ENCODE measurements around the gene ANXA6. TPM values are rescaled to one million over a fixed set of nuclear protein-coding genes. Genes with fewer than 3 reads are reported as not detected.

ANXA6 gene
- total RNA-seq, 2 experiments from 2014 or later = 26.1 to 74.1 TPM

DNA sequence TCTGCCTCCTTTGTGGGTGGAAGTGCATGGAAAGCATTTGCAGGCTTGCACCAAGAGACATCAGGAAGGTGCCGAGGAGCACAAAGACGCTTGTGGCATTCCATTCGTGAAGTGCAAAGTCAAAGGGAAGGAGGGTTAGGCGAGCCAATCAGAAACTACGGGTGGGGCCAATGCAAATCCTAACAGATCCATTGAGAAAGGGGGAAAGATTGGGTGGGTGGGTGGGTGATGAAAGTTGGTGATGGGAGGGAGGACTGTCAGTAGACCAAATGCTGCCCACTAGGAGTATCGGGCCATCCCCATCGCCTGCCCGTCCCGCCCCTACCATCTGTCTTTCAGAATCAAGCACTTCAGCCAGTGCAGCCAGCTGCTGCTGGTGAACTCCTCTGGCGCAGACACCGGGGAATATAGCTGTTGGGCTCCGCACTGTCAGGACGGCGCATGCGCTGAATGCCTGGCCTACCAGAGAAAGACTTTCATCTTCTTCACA is 17.1 kb upstream of the ANXA6 start:
- Histone ChIP-seq H3K36me3 (ENCODE audit: insufficient read depth, low read length) (peaks cover 26% of the 10 kb centered on the region), H2AFZ (ENCODE audit: low read length) (no peak overlapping the region), H3K4me1 (ENCODE audit: insufficient read depth, low read length, poor library complexity, severe bottlenecking) (peaks cover 15% of the 10 kb centered on the region), H3K9me2 (ENCODE audit: insufficient read depth, low read length) (no peaks in the 10 kb centered on the region), H4K20me1 (ENCODE audit: insufficient read depth, low read length) (no peaks in the 10 kb centered on the region), H3K4me2 (ENCODE audit: low read length) (no peak overlapping the region), H3K4me3 (ENCODE audit: low read depth, low read length, poor library complexity, severe bottlenecking) (no peak overlapping the region), H3K79me2 (ENCODE audit: insufficient read depth, low read depth, low read length) (no peaks in the 10 kb centered on the region), H3K9me3 (ENCODE audit: low read length) (no peaks in the 10 kb centered on the region), H3K27ac (ENCODE audit: low read depth, low read length, poor library complexity, severe bottlenecking) (no peak overlapping the region)
- DNase-seq (ENCODE audit: low spot score) = no peak
- ChIA-PET POLR2A (no interaction called here), CTCF (ENCODE audit: unreplicated experiment) (no interaction called here)
- BruUV-seq (replicated peaks) = no TSS peak
- intact Hi-C loops (cut with micrococcal nuclease; ENCODE audit: unreplicated experiment) = no loop called here
- TF ChIP-seq EZH2phosphoT487 (IDR thresholded peaks at IDR 0.05; ENCODE audit: borderline replicate concordance, low read depth, low read length) = no peak
- TF ChIP-seq, protein P1, sequence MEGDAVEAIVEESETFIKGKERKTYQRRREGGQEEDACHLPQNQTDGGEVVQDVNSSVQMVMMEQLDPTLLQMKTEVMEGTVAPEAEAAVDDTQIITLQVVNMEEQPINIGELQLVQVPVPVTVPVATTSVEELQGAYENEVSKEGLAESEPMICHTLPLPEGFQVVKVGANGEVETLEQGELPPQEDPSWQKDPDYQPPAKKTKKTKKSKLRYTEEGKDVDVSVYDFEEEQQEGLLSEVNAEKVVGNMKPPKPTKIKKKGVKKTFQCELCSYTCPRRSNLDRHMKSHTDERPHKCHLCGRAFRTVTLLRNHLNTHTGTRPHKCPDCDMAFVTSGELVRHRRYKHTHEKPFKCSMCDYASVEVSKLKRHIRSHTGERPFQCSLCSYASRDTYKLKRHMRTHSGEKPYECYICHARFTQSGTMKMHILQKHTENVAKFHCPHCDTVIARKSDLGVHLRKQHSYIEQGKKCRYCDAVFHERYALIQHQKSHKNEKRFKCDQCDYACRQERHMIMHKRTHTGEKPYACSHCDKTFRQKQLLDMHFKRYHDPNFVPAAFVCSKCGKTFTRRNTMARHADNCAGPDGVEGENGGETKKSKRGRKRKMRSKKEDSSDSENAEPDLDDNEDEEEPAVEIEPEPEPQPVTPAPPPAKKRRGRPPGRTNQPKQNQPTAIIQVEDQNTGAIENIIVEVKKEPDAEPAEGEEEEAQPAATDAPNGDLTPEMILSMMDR (conservative IDR thresholded peaks at IDR 0.05; ENCODE audit: low read length) = no peak

DNA sequence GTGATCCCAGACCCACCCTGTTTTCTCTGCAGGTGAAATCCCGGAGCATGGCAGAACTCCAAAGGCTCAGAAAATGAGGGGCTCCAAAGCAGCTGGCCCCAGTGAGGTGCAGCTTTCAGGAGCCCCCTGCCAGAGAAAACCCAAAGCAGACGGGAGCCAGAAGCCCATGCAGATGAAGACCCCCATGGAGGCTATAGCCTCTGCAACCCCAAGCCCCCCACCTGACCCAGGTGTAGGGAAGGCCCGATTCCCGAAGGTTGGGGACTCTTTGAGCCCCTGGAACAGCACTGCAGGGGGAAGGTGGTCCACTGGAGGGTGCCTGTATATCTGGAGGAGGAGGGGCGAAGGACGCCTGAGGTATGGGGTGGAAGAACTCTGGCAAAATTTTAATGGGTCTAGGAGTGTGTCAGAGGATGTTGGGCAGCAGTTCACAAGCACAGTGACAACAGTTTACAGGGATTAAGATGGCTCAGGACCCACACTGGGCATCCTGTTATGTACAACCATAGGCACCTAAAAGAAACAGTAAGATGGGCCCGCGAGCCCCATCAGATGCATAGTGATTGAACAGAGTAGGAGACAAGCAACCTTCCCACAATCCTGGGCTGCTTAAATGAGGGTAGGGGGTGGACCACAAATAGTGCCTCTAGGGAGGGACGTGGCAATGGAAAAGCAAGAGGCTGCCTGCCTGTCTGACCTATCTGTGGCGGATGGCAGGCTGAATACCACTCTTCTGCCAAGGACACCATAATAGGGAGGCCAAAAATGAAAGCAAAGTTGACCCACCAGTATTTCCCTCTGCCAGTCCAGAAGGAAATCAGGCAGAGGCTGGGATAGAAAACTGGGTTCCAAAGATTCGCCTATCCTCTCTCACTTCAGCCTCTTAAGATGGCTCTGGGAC is 16.4 kb upstream of the ANXA6 start:
- Histone ChIP-seq H3K4me2 (ENCODE audit: low read length) (no peak overlapping the region), H3K4me3 (ENCODE audit: low read depth, low read length, poor library complexity, severe bottlenecking) (no peak overlapping the region), H3K9me3 (ENCODE audit: low read length) (no peaks in the 10 kb centered on the region), H3K27ac (ENCODE audit: low read depth, low read length, poor library complexity, severe bottlenecking) (no peak overlapping the region), H4K20me1 (ENCODE audit: insufficient read depth, low read length) (no peaks in the 10 kb centered on the region), H3K36me3 (ENCODE audit: insufficient read depth, low read length) (peaks cover 20% of the 10 kb centered on the region), H2AFZ (ENCODE audit: low read length) (no peak overlapping the region), H3K9me2 (ENCODE audit: insufficient read depth, low read length) (no peaks in the 10 kb centered on the region), H3K4me1 (ENCODE audit: insufficient read depth, low read length, poor library complexity, severe bottlenecking) (peaks cover 14% of the 10 kb centered on the region), H3K79me2 (ENCODE audit: insufficient read depth, low read depth, low read length) (no peaks in the 10 kb centered on the region)
- no TSS peak for BruUV-seq (replicated peaks)
- ChIA-PET CTCF (ENCODE audit: unreplicated experiment) (no interaction called here), POLR2A (interaction anchor here (1.2 kb wide), 1 partner anchor 11 kb away, joined by 4 read pairs; no protein-coding TSS in a partner anchor)
- TF ChIP-seq, protein P1 (conservative IDR thresholded peaks at IDR 0.05; ENCODE audit: low read length) = no peak
- TF ChIP-seq EZH2phosphoT487 (IDR thresholded peaks at IDR 0.05; ENCODE audit: borderline replicate concordance, low read depth, low read length) = no peak
- intact Hi-C loops (cut with micrococcal nuclease; ENCODE audit: unreplicated experiment) = no loop called here
- no peak for DNase-seq (ENCODE audit: low spot score)

DNA sequence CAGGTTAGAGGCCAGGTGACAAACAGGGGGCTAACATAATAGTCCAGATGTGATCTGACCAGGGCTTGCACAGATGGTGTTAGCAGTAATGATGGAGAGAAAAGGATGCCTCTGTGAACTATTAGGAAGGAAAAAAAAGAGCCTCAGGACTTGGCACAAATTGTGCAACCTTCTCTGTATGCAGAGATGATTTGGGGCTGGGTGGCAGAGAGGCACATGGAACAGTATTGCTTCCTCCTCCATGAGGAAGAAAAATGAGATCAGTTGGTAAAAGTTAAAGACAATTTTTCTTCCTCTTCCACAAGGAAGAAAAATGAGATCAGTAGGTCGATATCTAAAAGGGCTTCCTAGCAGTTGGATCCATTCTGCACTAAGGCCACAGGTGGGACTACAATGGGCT is 13.9 kb upstream of the ANXA6 start:
- H3K9me3 ChIP-seq (ENCODE audit: low read length) = no peaks in the 10 kb centered on the region
- TF ChIP-seq EZH2phosphoT487 (IDR thresholded peaks at IDR 0.05; ENCODE audit: borderline replicate concordance, low read depth, low read length) = no peak
- POLR2A ChIA-PET = interaction anchor here (0.7 to 1.4 kb wide), 5 partner anchors 36 to 384 kb away, joined by 3 to 5 read pairs (median 3); no protein-coding TSS in a partner anchor
- no peaks in the 10 kb centered on the region for H4K20me1 ChIP-seq (ENCODE audit: insufficient read depth, low read length)
- intact Hi-C loops (cut with micrococcal nuclease; ENCODE audit: unreplicated experiment) = no loop called here
- DNase-seq (ENCODE audit: low spot score) = no peak
- H3K4me2 ChIP-seq (ENCODE audit: low read length) = no peak overlapping the region
- no TSS peak for BruUV-seq (replicated peaks)
- H3K9me2 ChIP-seq (ENCODE audit: insufficient read depth, low read length) = no peaks in the 10 kb centered on the region
- H3K27ac ChIP-seq (ENCODE audit: low read depth, low read length, poor library complexity, severe bottlenecking) = no peak overlapping the region
- H3K4me3 ChIP-seq (ENCODE audit: low read depth, low read length, poor library complexity, severe bottlenecking) = no peak overlapping the region
- peaks cover 8% of the 10 kb centered on the region for H3K4me1 ChIP-seq (ENCODE audit: insufficient read depth, low read length, poor library complexity, severe bottlenecking)
- H3K79me2 ChIP-seq (ENCODE audit: insufficient read depth, low read depth, low read length) = no peaks in the 10 kb centered on the region
- CTCF ChIA-PET (ENCODE audit: unreplicated experiment) = no interaction called here
- no peak overlapping the region for H2AFZ ChIP-seq (ENCODE audit: low read length)
- H3K36me3 ChIP-seq (ENCODE audit: insufficient read depth, low read length) = no peaks in the 10 kb centered on the region

Measured in OCI-LY7 (cell line).